ENCODE data around the gene CHPF2. TPM values are rescaled to one million over a fixed set of nuclear protein-coding genes. Genes with fewer than 3 reads are reported as not detected.

Gene CHPF2
- polyA plus RNA-seq, 1 donor (not counting 4 experiments of a cell fraction or from before 2014, with no cell fraction given), result 16.2 TPM

GRCh38 chr7:151272877-151273276 lies 40.6 kb downstream of the CHPF2 start:
- no peak overlapping the region for H3K4me2 ChIP-seq (ENCODE audit: control insufficient read depth, extremely low read depth, insufficient read depth, low read depth, low read length)
- H3K9me3 ChIP-seq (ENCODE audit: control insufficient read depth, low read depth, low read length), result no peaks in the 10 kb centered on the region
- H3K36me3 ChIP-seq (ENCODE audit: control insufficient read depth in 2 of 2, extremely low read depth in 1 of 2, insufficient read depth in 2 of 2, low read length in 2 of 2), result no peaks in the 10 kb centered on the region
- peaks cover 4% of the 10 kb centered on the region for H3K4me1 ChIP-seq (ENCODE audit: control insufficient read depth, extremely low read depth, insufficient read depth, low read length)
- TF ChIP-seq EZH2 (IDR thresholded peaks at IDR 0.05; ENCODE audit: low read length) (no peak), CTCF (optimal IDR thresholded peaks at IDR 0.05 in 1 of 3, IDR thresholded peaks at IDR 0.05 in 1 of 3, conservative IDR thresholded peaks at IDR 0.05 in 1 of 3; ENCODE audit: extremely low read depth in 1 of 3, insufficient read depth in 2 of 3, low read length in 3 of 3) (no peak)
- H3K4me3 ChIP-seq (ENCODE audit: control insufficient read depth in 2 of 3, extremely low read depth in 1 of 3, insufficient read depth in 2 of 3, low read depth in 1 of 3, low read length in 3 of 3), result no peak overlapping the region
- no peak for DNase-seq (ENCODE audit: low read depth, low spot score)
- no peak overlapping the region for H3K27ac ChIP-seq (ENCODE audit: control insufficient read depth, insufficient read depth, low read length)
- H3K9ac ChIP-seq (ENCODE audit: control insufficient read depth, extremely low read depth, insufficient read depth, low read length), result no peak overlapping the region
- no peaks in the 10 kb centered on the region for H3K79me2 ChIP-seq (ENCODE audit: control insufficient read depth, insufficient read depth, low read length)
- dilution Hi-C loops (cut with MboI; ENCODE audit: extremely low pct_ligation_motif_present, low sequenced_read_pairs), result no loop called here
- no peak overlapping the region for H2AFZ ChIP-seq (ENCODE audit: control insufficient read depth, low read length)
- peaks cover 56% of the 10 kb centered on the region for H3K27me3 ChIP-seq (ENCODE audit: control insufficient read depth, extremely low read depth, insufficient read depth, low read length)
- no peaks in the 10 kb centered on the region for H3K9me1 ChIP-seq (ENCODE audit: control insufficient read depth, extremely low read depth, insufficient read depth, low read length)
- no peak for FAIRE-seq
- H4K20me1 ChIP-seq (ENCODE audit: control insufficient read depth, extremely low read depth, insufficient read depth, low read length), result no peaks in the 10 kb centered on the region

- Histone ChIP-seq H3K79me2 (ENCODE audit: control insufficient read depth, insufficient read depth, low read length) (no peaks in the 10 kb centered on the region), H3K9ac (ENCODE audit: control insufficient read depth, extremely low read depth, insufficient read depth, low read length) (no peak overlapping the region), H2AFZ (ENCODE audit: control insufficient read depth, low read length) (no peak overlapping the region), H3K4me2 (ENCODE audit: control insufficient read depth, extremely low read depth, insufficient read depth, low read depth, low read length) (no peak overlapping the region), H3K27ac (ENCODE audit: control insufficient read depth, insufficient read depth, low read length) (no peak overlapping the region), H4K20me1 (ENCODE audit: control insufficient read depth, extremely low read depth, insufficient read depth, low read length) (no peaks in the 10 kb centered on the region), H3K36me3 (ENCODE audit: control insufficient read depth in 2 of 2, extremely low read depth in 1 of 2, insufficient read depth in 2 of 2, low read length in 2 of 2) (no peaks in the 10 kb centered on the region), H3K27me3 (ENCODE audit: control insufficient read depth, extremely low read depth, insufficient read depth, low read length) (peaks cover 56% of the 10 kb centered on the region), H3K9me1 (ENCODE audit: control insufficient read depth, extremely low read depth, insufficient read depth, low read length) (no peaks in the 10 kb centered on the region), H3K4me3 (ENCODE audit: control insufficient read depth in 2 of 3, extremely low read depth in 1 of 3, insufficient read depth in 2 of 3, low read depth in 1 of 3, low read length in 3 of 3) (no peak overlapping the region), H3K9me3 (ENCODE audit: control insufficient read depth, low read depth, low read length) (no peaks in the 10 kb centered on the region), H3K4me1 (ENCODE audit: control insufficient read depth, extremely low read depth, insufficient read depth, low read length) (peaks cover 4% of the 10 kb centered on the region)
- dilution Hi-C loops (cut with MboI; ENCODE audit: extremely low pct_ligation_motif_present, low sequenced_read_pairs), result no loop called here
- TF ChIP-seq CTCF (optimal IDR thresholded peaks at IDR 0.05 in 1 of 3, IDR thresholded peaks at IDR 0.05 in 1 of 3, conservative IDR thresholded peaks at IDR 0.05 in 1 of 3; ENCODE audit: extremely low read depth in 1 of 3, insufficient read depth in 2 of 3, low read length in 3 of 3) (no peak), EZH2 (IDR thresholded peaks at IDR 0.05; ENCODE audit: low read length) (no peak)
- DNase-seq (ENCODE audit: low read depth, low spot score) (no peak), FAIRE-seq (no peak)
Observed at GRCh38 chr7:151273651-151274390, 41.5 kb downstream of the CHPF2 start.
